SK-N-MC (cell line): ENCODE results near the gene MSH5.
"Not testable (repeated sequence)": the region's sequence is repeated elsewhere in the genome, so short reads cannot be mapped to it uniquely, and the experiment has no call there.

Source experiments
- DNase-seq: peaks from one replicate; pipeline ENCODE4 v3.0.0-alpha.2; 2011; ENCODE audit warnings: low read depth, low spot score
- H3K27ac ChIP-seq: fragments of 200-600 bp; sonication (generic); 2 replicates; pipeline ENCODE4 v1.5.1; 2016; ENCODE audit warnings: mixed run types
- H3K36me3 ChIP-seq: fragments of 200-600 bp; sonication (generic); 2 replicates; pipeline ENCODE4 v1.6.1; 2017; ENCODE audit warnings: antibody characterized with exemption, low read length, mixed read lengths; ENCODE audit not compliant: insufficient read depth
- H3K4me3 ChIP-seq: fragments of 200-600 bp; sonication (generic); 2 replicates; pipeline ENCODE4 v1.5.1; 2016
- H3K9ac ChIP-seq: fragments of 200-600 bp; sonication (generic); 2 replicates; pipeline ENCODE4 v1.8.0; 2017; ENCODE audit warnings: mixed run types, mixed read lengths; ENCODE audit not compliant: insufficient read length
- H3K9me3 ChIP-seq: fragments of 200-600 bp; sonication (generic); 2 replicates; pipeline ENCODE4 v1.6.1; 2017; ENCODE audit warnings: low read depth, mild to moderate bottlenecking, antibody characterized with exemption, low read length, moderate library complexity, mixed read lengths
- EZH2 ChIP-seq: fragments of 200-600 bp; sonication (generic); IDR thresholded peaks from one replicate; pipeline ENCODE4 v1.6.1; 2017; ENCODE audit warnings: antibody characterized with exemption
- FOXP2 ChIP-seq: optimal IDR thresholded peaks from 2 replicates; pipeline ENCODE3; 2011; ENCODE audit warnings: mild to moderate bottlenecking, moderate library complexity; ENCODE audit not compliant: insufficient read depth; ENCODE audit errors: extremely low read length, control extremely low read depth
- POLR2AphosphoS5 ChIP-seq: IDR thresholded peaks from 2 replicates; pipeline ENCODE4 v1.6.1; 2012; ENCODE audit warnings: mild to moderate bottlenecking, low read depth, low read length, borderline replicate concordance

The MSH5 gene

GRCh38 chr6:31794294-31794865 is 54.6 kb downstream of the MSH5 start:
- H3K36me3 ChIP-seq, result peaks cover 42% of the 10 kb centered on the region
- no peak for DNase-seq
- peak overlapping the region; percentile 86 for H3K27ac ChIP-seq
- TF ChIP-seq EZH2 (no peak), FOXP2 (no peak), POLR2AphosphoS5 (no peak)
- no peaks in the 10 kb centered on the region for H3K9me3 ChIP-seq
- peak overlapping the region; percentile 98 for H3K4me3 ChIP-seq
- peak overlapping the region; percentile 98 for H3K9ac ChIP-seq

- DNase-seq, result no peak
- peak overlapping the region; percentile 98 for H3K9ac ChIP-seq
- peak overlapping the region; percentile 98 for H3K4me3 ChIP-seq
- peak overlapping the region; percentile 86 for H3K27ac ChIP-seq
- TF ChIP-seq FOXP2, result no peak
- 0 out of 2 replicates have a peak, but pooled peaks have one; percentile 10 for TF ChIP-seq POLR2AphosphoS5
- no peaks in the 10 kb centered on the region for H3K9me3 ChIP-seq
- peaks cover 37% of the 10 kb centered on the region for H3K36me3 ChIP-seq
Measured at GRCh38 chr6:31794866-31795615, 55.2 kb downstream of the MSH5 start.

- peak within 1 kb of the TSS; percentile 86 for H3K27ac ChIP-seq
- no peaks in the 10 kb centered on the region for H3K9me3 ChIP-seq
- H3K9ac ChIP-seq, result peak within 1 kb of the TSS; percentile 98
- H3K4me3 ChIP-seq, result peak within 1 kb of the TSS; percentile 98
- peak; percentile 59 for TF ChIP-seq POLR2AphosphoS5
- no peak for TF ChIP-seq EZH2
- peaks cover 30% of the 10 kb centered on the region for H3K36me3 ChIP-seq
- DNase-seq, result no peak
Measured at GRCh38 chr6:31795616-31796298, 56.0 kb downstream of the MSH5 start, which contains the start of gene VARS1. Gene VARS1, minus strand, starts transcription at chr6:31795752. Its CDS starts 535 bp downstream, at chr6:31795217.

- Histone ChIP-seq H3K27ac (peak overlapping the region; percentile 79), H3K9ac (no peak overlapping the region), H3K4me3 (no peak overlapping the region), H3K36me3 (peaks cover 28% of the 10 kb centered on the region; the same call in 1 of the 2 replicates), H3K9me3 (no peaks in the 10 kb centered on the region)
- no peak for DNase-seq
- TF ChIP-seq FOXP2 (no peak), POLR2AphosphoS5 (no peak), EZH2 (no peak)
Measured at GRCh38 chr6:31796993-31797385, 57.2 kb downstream of the MSH5 start.

GRCh38 chr6:31797588-31797987 is 57.8 kb downstream of the MSH5 start:
- H3K36me3 ChIP-seq, result peaks cover 22% of the 10 kb centered on the region; the same call in 1 of the 2 replicates
- DNase-seq, result no peak
- H3K9ac ChIP-seq, result no peak overlapping the region
- H3K9me3 ChIP-seq, result no peaks in the 10 kb centered on the region
- no peak for TF ChIP-seq EZH2
- no peak for TF ChIP-seq POLR2AphosphoS5
- H3K27ac ChIP-seq, result peak overlapping the region; percentile 79
- H3K4me3 ChIP-seq, result no peak overlapping the region

- Histone ChIP-seq H3K9ac (no peak overlapping the region), H3K9me3 (no peaks in the 10 kb centered on the region), H3K4me3 (no peak overlapping the region), H3K27ac (no peak overlapping the region), H3K36me3 (peaks cover 24% of the 10 kb centered on the region; the same call in 1 of the 2 replicates)
- TF ChIP-seq EZH2 (no peak), POLR2AphosphoS5 (no peak), FOXP2 (no peak)
- DNase-seq, result no peak
Measured at GRCh38 chr6:31799781-31800180, 60.0 kb downstream of the MSH5 start.

GRCh38 chr6:31801031-31801927 is 61.5 kb downstream of the MSH5 start:
- not testable (repeated sequence) for DNase-seq, H3K27ac ChIP-seq, H3K9me3 ChIP-seq, H3K9ac ChIP-seq, H3K4me3 ChIP-seq
- H3K36me3 ChIP-seq, result peaks cover 27% of the 10 kb centered on the region; the same call in 1 of the 2 replicates
